LNCaP clone FGC (cell line): ENCODE data around the gene SERINC1.
"Not testable (repeated sequence)": the region's sequence is repeated elsewhere in the genome, so short reads cannot be mapped to it uniquely, and the experiment has no call there.

Source experiments
- DNase-seq: peaks from one replicate; pipeline ENCODE4 v3.0.0-alpha.2; 2011; ENCODE audit warnings: low read depth
- H3K4me3 ChIP-seq: 2 replicates; pipeline ENCODE4 v1.5.1; 2011; ENCODE audit warnings: mild to moderate bottlenecking, low read depth, low read length, control low read depth
- CTCF ChIP-seq: IDR thresholded peaks from 2 replicates; pipeline ENCODE4 v1.5.1; 2012; ENCODE audit warnings: mild to moderate bottlenecking; ENCODE audit not compliant: control insufficient read depth, insufficient read depth; ENCODE audit errors: extremely low read depth

The SERINC1 gene

GRCh38 chr6:122491919-122492555 lies 20.4 kb upstream of the SERINC1 start:
- TF ChIP-seq CTCF = peak; percentile 91
- no peak overlapping the region for H3K4me3 ChIP-seq

GRCh38 chr6:122490607-122491006 lies 19.0 kb upstream of the SERINC1 start:
- TF ChIP-seq CTCF = no peak
- H3K4me3 ChIP-seq = no peak overlapping the region

More at GRCh38 chr6:122491919-122492555, 20.4 kb upstream of the SERINC1 start:
- peak; percentile 45 for DNase-seq

GRCh38 chr6:122484760-122485159 lies 13.2 kb upstream of the SERINC1 start:
- TF ChIP-seq CTCF = no peak
- H3K4me3 ChIP-seq = no peak overlapping the region
- DNase-seq = no peak

More at GRCh38 chr6:122490607-122491006, 19.0 kb upstream of the SERINC1 start:
- DNase-seq = no peak

- no peak for DNase-seq
- no peak for TF ChIP-seq CTCF
- no peak overlapping the region for H3K4me3 ChIP-seq
Observed at GRCh38 chr6:122482750-122483080, 11.1 kb upstream of the SERINC1 start.

GRCh38 chr6:122476131-122476530 lies 4.5 kb upstream of the SERINC1 start:
- peak; percentile 47 for TF ChIP-seq CTCF
- no peak overlapping the region for H3K4me3 ChIP-seq
- DNase-seq = no peak

- no peak for DNase-seq
- TF ChIP-seq CTCF = no peak
- H3K4me3 ChIP-seq = peak overlapping the region; percentile 99
Observed at GRCh38 chr6:122472022-122472340, 374 bp upstream of the SERINC1 start.

GRCh38 chr6:122461885-122462284 lies 9.7 kb downstream of the SERINC1 start:
- no peak for TF ChIP-seq CTCF
- no peak for DNase-seq

GRCh38 chr6:122459865-122460416 lies 11.7 kb downstream of the SERINC1 start:
- DNase-seq, H3K4me3 ChIP-seq: not testable (repeated sequence)

More at GRCh38 chr6:122461885-122462284, 9.7 kb downstream of the SERINC1 start:
- no peak overlapping the region for H3K4me3 ChIP-seq
